Thoracic aorta (tissue), 2 donors: ENCODE data around the gene REEP5. TPM values are rescaled to one million over a fixed set of nuclear protein-coding genes. Genes with fewer than 3 reads are reported as not detected.
A peak's percentile ranks its signal among the peaks of the same experiment; 100 is the strongest.

ENCODE experiments used
- ATAC-seq: fragments of 150-250 bp; one replicate; pipeline ENCODE4 v1.8.0; 2017; ENCODE audit warnings: low read depth; ENCODE audit not compliant: insufficient number of reproducible peaks, low FRiP score
- DNase-seq: peaks from one replicate; pipeline ENCODE4 v3.0.0-alpha.2; 2020; ENCODE audit warnings: low spot score
- H3K27ac ChIP-seq, 2 donors: fragments of 200-600 bp; sonication (generic); 1 replicate in 1 of 2; 2 replicates in 1 of 2; pipeline ENCODE4 v1.5.1; 2016; ENCODE audit warnings: mild to moderate bottlenecking in 2 of 2, moderate library complexity in 2 of 2
- H3K27me3 ChIP-seq: fragments of 200-600 bp; sonication (generic); replicated peaks from 2 replicates; pipeline ENCODE4 v1.6.0; 2016; ENCODE audit warnings: mild to moderate bottlenecking; ENCODE audit not compliant: insufficient read depth
- H3K36me3 ChIP-seq: fragments of 200-600 bp; sonication (generic); one replicate; pipeline ENCODE4 v1.5.1; 2016
- H3K4me1 ChIP-seq, 2 donors: fragments of 200-600 bp; sonication (generic); 1 replicate in 1 of 2; 2 replicates in 1 of 2; pipeline versions ENCODE4 v1.5.1 to v1.6.0; 2016; ENCODE audit warnings: low read depth in 2 of 2, mild to moderate bottlenecking in 1 of 2; ENCODE audit not compliant: control insufficient read depth in 1 of 2
- H3K4me3 ChIP-seq: fragments of 200-600 bp; sonication (generic); 2 replicates; pipeline ENCODE4 v1.5.1; 2016; ENCODE audit warnings: mild to moderate bottlenecking
- H3K9me3 ChIP-seq: fragments of 200-600 bp; sonication (generic); 2 replicates; pipeline ENCODE4 v1.5.1; 2016
- total RNA-seq, 2 donors: library from RNA; depleted of rRNA; stranded (reverse); fragments of >200 nt; gene quantifications; one replicate each; pipeline versions ENCODE4 v1.1.0 to v1.2.3, GENCODE V29; 2016
- TF ChIP-seq, protein P1 (sequence below): fragments of 200-600 bp; sonication (generic); IDR thresholded peaks from one replicate; pipeline ENCODE4 v1.5.1; 2019; ENCODE audit warnings: antibody characterized with exemption

Gene REEP5
- total RNA-seq, 2 donors from 2014 or later = 80.4 to 110 TPM

DNA sequence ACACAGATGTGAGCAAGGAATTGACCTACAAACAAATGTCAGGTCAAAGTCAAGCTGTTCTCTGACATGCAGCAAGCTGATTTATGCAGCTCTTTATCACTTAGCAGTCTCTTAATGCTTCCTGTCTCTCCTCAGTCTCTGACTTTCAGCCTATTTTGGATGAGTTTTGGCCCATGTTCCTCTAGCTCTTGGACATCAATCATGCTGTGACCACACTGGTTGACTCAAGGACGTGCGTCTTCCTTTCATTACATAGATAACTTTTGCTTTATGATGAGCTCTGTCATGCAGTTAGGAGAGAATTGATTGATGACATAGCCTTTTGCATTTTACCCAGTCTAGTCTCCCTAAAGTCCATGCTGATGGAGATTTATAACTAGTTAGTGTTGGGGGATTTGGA, 9.4 kb upstream of the REEP5 start:
- Histone ChIP-seq H3K27me3 (no peaks in the 10 kb centered on the region), H3K4me3 (no peak overlapping the region), H3K27ac (no peak overlapping the region), H3K4me1 (peaks cover 0 to 4% of the 10 kb centered on the region in 2 donors), H3K36me3 (no peaks in the 10 kb centered on the region), H3K9me3 (no peaks in the 10 kb centered on the region)
- ATAC-seq (no peak), DNase-seq (no peak)
- TF ChIP-seq, protein P1, sequence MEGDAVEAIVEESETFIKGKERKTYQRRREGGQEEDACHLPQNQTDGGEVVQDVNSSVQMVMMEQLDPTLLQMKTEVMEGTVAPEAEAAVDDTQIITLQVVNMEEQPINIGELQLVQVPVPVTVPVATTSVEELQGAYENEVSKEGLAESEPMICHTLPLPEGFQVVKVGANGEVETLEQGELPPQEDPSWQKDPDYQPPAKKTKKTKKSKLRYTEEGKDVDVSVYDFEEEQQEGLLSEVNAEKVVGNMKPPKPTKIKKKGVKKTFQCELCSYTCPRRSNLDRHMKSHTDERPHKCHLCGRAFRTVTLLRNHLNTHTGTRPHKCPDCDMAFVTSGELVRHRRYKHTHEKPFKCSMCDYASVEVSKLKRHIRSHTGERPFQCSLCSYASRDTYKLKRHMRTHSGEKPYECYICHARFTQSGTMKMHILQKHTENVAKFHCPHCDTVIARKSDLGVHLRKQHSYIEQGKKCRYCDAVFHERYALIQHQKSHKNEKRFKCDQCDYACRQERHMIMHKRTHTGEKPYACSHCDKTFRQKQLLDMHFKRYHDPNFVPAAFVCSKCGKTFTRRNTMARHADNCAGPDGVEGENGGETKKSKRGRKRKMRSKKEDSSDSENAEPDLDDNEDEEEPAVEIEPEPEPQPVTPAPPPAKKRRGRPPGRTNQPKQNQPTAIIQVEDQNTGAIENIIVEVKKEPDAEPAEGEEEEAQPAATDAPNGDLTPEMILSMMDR = no peak

DNA sequence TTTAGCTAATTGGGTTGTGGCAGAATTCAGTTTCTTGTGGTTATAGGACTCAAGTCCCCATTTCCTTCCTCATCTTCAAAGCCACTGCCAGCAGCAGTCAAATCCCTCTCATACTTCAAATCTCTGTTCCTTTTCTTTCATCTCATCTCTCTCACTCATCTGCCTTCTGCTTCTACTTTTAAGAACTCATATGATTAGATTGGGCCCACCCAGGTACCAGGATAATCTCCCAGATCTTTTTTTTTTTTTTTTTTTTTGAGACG, 8.0 kb upstream of the REEP5 start:
- no peaks in the 10 kb centered on the region for H3K9me3 ChIP-seq
- DNase-seq = no peak
- H3K4me1 ChIP-seq = no peaks in the 10 kb centered on the region
- H3K27me3 ChIP-seq = no peaks in the 10 kb centered on the region
- no peaks in the 10 kb centered on the region for H3K36me3 ChIP-seq
- TF ChIP-seq, protein P1 = no peak
- H3K4me3 ChIP-seq = no peak overlapping the region
- ATAC-seq = no peak
- no peak overlapping the region for H3K27ac ChIP-seq

DNA sequence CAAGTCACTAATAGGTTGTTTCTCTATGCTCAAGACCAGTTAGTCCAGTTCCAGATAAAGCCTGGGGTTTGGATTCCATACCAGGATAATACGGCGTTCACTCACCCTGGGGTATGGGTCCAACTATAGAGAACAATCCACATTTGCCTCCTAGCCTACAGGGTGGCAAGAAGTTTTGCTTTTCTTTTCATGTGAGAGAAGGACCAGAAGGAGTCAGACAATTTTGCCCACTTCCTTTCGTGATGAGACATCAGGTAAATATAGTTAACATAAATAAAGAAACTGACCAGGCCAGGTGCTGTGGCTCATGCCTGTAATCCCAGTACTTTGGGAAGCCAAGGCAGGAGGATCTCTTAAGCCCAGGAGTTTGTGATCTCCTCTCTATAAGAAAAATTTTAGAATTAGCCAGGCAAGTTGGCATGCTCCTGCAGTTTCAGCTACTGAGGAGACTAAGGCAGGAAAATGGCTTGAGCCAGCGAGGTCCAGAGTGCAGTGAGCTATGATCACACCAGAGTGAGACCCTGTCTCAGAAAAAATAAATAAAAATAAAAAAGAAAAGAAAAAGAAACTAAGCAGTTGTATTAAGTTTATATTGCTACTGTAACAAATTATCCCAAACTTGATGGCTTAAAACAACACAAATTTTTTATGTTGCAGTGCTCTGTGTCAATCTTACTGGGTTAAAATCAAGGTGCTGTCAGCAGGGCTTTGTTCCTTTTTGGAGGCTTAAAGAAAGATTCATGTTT, 7.5 kb upstream of the REEP5 start:
- TF ChIP-seq, protein P1 = no peak
- no peak overlapping the region for H3K27ac ChIP-seq
- H3K9me3 ChIP-seq = no peaks in the 10 kb centered on the region
- H3K36me3 ChIP-seq = no peaks in the 10 kb centered on the region
- DNase-seq (no peak), ATAC-seq (no peak)
- no peaks in the 10 kb centered on the region for H3K4me1 ChIP-seq
- H3K27me3 ChIP-seq = no peaks in the 10 kb centered on the region
- no peak overlapping the region for H3K4me3 ChIP-seq

DNA sequence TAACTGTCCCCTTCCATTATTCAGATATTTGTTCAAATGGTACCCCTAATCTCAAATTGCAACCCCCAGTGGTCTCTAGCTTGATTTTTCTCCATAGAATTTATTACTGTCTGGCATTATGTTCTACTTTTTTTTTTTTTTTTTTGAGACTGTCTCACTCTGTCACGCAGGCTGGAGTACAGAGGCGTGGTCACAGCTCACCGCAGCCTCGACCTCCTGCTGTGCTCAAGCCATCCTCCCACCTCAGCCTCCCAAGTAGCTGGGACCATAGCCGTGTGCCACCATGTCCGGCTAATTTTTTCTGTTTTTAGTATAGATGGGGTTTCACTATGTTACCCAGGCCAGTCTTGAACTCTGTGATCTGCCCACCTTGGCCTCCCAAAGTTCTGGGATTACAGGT, 2.0 kb upstream of the REEP5 start:
- Histone ChIP-seq H3K36me3 (no peaks in the 10 kb centered on the region), H3K4me3 (no peak overlapping the region), H3K4me1 (peaks cover 10 to 29% of the 10 kb centered on the region in 2 donors), H3K9me3 (no peaks in the 10 kb centered on the region), H3K27ac (no peak overlapping the region), H3K27me3 (no peaks in the 10 kb centered on the region)
- TF ChIP-seq, protein P1 = no peak
- DNase-seq (no peak), ATAC-seq (no peak)

DNA sequence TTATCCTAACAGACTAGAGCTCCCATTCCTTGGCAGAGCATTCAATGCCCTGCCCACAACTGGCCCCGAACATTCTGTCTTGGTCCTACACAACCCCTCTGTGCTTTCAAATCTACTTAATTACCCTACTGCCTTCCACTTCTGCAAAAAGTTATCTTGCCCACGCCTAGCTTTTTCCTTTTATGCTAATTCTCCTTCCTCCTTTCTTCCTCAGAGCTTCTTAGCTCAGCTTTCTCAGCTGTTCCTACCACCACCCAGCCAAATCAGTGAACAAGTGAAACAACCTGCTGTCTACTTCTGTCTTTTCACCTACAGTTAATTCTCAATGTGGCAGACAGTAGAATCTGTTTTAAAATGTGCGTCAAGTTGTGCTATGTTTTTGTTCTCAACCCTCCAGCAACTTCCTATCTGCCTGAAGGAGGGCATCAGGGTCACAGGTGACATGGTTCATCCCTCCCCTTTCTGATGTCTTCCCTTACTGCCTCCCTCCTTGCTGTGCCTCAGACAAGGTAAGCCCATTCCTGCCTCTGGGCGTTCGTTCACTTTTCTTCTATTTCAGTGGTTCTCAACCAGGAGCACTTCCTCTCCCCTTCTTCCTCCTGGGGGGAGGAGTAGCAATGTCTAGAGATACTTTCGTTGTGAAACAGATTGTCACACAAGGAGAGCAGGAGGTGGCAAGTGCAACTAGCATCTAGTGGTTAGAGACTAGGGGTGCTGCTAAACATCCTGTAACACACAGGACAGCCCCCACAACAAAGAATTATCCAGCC, 1.3 kb upstream of the REEP5 start:
- TF ChIP-seq, protein P1 = no peak
- ATAC-seq (no peak), DNase-seq (no peak)
- no peak overlapping the region for H3K27ac ChIP-seq
- no peaks in the 10 kb centered on the region for H3K27me3 ChIP-seq
- H3K4me1 ChIP-seq = peaks cover 14 to 35% of the 10 kb centered on the region in 2 donors
- no peaks in the 10 kb centered on the region for H3K9me3 ChIP-seq
- peak overlapping the region; percentile 98 for H3K4me3 ChIP-seq
- peaks cover under 1% of the 10 kb centered on the region for H3K36me3 ChIP-seq
